ENCODE results near the gene IGFBP5.

IGFBP5 gene, protein sequence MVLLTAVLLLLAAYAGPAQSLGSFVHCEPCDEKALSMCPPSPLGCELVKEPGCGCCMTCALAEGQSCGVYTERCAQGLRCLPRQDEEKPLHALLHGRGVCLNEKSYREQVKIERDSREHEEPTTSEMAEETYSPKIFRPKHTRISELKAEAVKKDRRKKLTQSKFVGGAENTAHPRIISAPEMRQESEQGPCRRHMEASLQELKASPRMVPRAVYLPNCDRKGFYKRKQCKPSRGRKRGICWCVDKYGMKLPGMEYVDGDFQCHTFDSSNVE

GRCh38 chr2:216695401-216695821 lies at the start of gene IGFBP5:
Gene IGFBP5 (minus strand): TSS chr2:216695549. CDS start chr2:216694775, 774 bp downstream.
- no peak for DNase-seq

- DNase-seq, result peak; percentile 8
Observed at GRCh38 chr2:216743781-216744180, 48.4 kb upstream of the IGFBP5 start.

GRCh38 chr2:216742411-216742810 lies 47.1 kb upstream of the IGFBP5 start:
- peak; percentile 90 for DNase-seq

GRCh38 chr2:216741223-216741593 lies 45.9 kb upstream of the IGFBP5 start:
- no peak for DNase-seq

DNA sequence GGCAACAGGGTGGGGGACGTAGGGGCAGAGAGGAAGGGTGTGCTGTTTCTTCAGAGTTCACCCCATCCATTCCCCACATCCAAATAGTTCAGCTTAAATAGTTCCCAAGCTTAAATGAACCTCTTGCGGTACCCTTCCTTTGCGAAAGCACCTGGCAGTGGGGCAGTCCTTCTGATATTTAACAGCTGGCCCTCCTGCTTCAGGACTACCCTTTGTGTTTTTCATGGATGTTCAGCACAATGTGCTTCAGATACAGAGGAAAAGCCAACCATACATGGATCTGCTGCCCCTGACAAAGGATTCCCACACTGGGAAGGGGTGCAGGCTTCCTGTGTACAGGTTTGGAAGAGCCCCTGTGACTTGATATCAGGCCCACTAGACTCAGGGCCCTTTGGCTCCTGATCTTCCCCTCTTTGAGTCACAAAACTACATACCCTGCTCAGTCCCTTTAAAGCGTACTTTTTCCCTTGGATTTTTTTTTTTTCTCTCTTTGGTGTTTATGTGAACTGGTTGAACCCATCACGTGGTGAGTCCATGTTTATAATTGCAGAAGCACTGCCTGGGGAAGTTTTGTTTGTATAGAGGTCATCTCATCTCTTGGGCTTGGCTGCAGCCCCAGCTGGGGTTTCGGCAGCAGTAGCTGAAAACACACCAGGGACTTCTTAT lies 45.3 kb upstream of the IGFBP5 start:
- DNase-seq, result peak; percentile 22

GRCh38 chr2:216739035-216739434 lies 43.7 kb upstream of the IGFBP5 start:
- DNase-seq, result no peak

- DNase-seq, result no peak
Observed at GRCh38 chr2:216737676-216738075, 42.3 kb upstream of the IGFBP5 start.

- no peak for DNase-seq
Observed at GRCh38 chr2:216736326-216736725, 41.0 kb upstream of the IGFBP5 start.

GRCh38 chr2:216735668-216736067 lies 40.3 kb upstream of the IGFBP5 start:
- DNase-seq, result no peak

- no peak for DNase-seq
Observed at GRCh38 chr2:216735086-216735485, 39.7 kb upstream of the IGFBP5 start.

- DNase-seq, result peak; percentile 58
Observed at GRCh38 chr2:216733046-216733445, 37.7 kb upstream of the IGFBP5 start.

- DNase-seq, result no peak
Observed at GRCh38 chr2:216732334-216732733, 37.0 kb upstream of the IGFBP5 start.

DNA sequence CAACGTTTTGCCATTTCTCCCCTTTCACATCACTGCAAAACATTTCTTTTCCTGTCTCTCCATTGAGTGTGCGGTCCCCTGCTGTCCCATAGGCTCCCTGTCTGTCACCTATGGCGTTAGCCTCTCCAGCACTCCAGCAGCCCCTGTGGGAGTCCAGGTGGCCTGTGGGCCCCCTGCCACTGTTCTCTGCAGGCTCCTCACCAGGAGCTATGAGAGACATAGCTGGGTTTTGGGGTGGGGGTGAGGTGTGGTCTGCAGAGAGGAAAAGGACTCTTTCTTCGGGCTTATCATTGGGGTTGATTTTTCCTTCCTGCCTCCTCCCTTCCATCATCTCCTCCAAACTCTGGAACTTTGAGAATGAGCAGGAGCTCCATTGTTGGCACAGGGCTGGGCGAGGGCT lies 36.1 kb upstream of the IGFBP5 start:
- no peak for DNase-seq

DNA sequence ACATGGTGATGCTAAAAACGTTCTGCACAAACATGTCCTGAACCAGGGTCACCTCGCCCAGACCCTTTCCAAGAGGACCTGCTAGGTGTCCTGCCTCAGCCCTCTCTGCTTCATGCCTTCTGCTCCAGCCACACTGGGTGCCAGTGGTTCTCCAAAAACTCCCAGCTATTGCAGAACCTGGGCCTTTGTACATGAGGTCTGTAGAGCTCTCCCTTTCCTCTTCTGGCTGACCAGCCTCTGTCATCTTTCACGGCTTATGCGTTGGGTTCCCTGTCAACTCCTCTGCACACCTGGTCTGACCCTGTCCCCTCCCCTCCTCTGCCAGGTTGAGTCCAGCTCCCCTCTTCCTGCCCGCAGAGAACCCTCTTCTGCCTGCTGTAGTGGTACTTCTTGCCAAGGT lies 35.5 kb upstream of the IGFBP5 start:
- no peak for DNase-seq

DNA sequence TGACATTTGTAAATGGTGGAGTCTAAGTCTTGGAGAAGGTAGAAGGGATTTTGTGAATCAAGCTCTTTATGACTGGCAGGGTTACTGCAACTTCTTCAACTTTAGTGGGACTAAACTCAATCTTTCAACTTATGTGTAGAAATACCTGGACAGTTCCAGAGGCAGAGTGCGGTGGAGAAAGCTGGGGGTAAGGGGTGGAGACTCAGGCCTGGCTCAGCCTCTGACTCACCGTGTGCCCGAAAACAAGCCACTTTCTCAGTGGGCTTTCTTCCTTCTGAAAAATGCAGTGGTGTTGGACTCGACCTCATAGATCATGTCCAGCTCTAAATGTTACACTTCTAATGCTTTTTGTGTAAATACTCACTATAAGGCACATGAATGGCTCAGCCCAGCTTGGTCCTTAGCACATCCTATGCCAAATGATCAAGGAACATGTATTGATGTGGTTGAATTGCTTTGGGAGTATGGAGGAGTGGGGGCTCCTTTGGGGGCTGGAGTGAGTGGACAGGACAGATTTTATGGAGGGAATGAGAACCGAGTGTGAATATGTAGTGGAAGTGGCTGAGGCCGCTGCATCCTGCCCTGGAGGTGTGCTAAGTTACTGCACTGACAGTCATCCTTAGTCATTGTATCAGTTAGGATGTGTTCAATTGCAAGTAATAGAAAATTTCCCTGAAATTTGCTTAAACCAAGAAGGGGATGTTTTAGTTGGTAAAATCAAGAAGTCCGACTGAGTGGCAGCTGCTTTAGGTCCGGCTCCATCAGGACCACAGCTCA lies 32.2 kb upstream of the IGFBP5 start:
- no peak for DNase-seq

GRCh38 chr2:216724190-216724589 lies 28.8 kb upstream of the IGFBP5 start:
- no peak for DNase-seq

GRCh38 chr2:216721141-216721540 lies 25.8 kb upstream of the IGFBP5 start:
- DNase-seq, result no peak

GRCh38 chr2:216720722-216721121 lies 25.4 kb upstream of the IGFBP5 start:
- no peak for DNase-seq

GRCh38 chr2:216717907-216718615 lies 22.7 kb upstream of the IGFBP5 start:
- no peak for DNase-seq

GRCh38 chr2:216717491-216717901 lies 22.1 kb upstream of the IGFBP5 start:
- DNase-seq, result no peak

DNA sequence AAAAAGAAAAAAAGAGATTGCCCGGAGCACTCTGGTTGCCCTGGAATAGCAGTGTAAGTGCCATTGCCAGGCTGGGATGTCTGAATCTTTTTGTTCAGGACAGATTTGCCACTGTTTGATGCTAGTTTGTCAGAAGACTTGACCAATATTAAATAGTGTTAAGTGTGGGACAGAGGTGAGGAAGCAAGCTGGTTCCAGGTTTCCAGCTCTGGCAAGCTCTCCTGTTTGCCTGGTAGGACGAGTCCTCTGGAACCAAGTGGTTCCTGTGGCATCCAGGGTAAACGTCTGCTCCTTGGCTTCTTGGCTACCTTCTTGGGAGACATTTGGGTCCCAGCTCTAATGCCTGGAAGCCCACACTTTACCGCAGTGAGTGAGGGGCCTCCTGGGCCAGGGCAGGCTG lies 20.8 kb upstream of the IGFBP5 start:
- no peak for DNase-seq

- no peak for DNase-seq
Observed at GRCh38 chr2:216715402-216715974, 20.1 kb upstream of the IGFBP5 start.

DNA sequence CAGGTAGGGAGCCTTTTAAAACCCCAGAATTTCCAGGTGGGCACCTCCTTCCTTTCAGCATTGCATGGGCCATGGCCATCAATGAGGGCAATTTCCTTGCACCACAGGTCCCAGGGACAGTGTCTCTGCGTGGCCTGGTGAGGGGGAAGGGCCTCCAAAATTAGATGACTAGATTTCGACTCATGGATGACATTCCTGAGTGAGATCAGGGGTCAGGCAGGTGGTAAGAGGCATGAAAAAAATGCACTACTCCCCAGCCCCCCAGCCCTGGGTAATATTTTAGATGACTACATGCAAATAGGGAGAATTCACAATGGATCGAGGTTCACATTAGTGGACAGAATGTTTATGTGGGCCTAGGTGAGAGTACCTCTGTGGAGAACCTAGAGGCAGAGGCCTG lies 19.0 kb upstream of the IGFBP5 start:
- no peak for DNase-seq

All from MV-4-11 (cell line).